Activated CD4-positive, alpha-beta T cell treated with anti-CD3 and anti-CD28 coated beads, Interleukin-2, amount 50 U/mL, for 48 hours (primary cell): ENCODE measurements around the gene TRAF4.

ENCODE experiments used
- DNase-seq, 2 experiments: peaks; one replicate each; pipeline ENCODE4 v3.0.0-alpha.2; 2020

The TRAF4 gene

GRCh38 chr17:28743243-28744103 lies at the start of gene TRAF4:
Gene TRAF4 (plus strand): TSS chr17:28744011. CDS start chr17:28744113, 102 bp downstream.
- DNase-seq = peak; percentile 87 to 88

- DNase-seq = peak in 1 of 2 experiments; percentile 20
Measured at GRCh38 chr17:28698253-28698941, 45.4 kb upstream of the TRAF4 start.

- no peak for DNase-seq
Measured at GRCh38 chr17:28700278-28700677, 43.5 kb upstream of the TRAF4 start.

GRCh38 chr17:28700830-28701492 lies 42.9 kb upstream of the TRAF4 start:
- DNase-seq = no peak

DNA sequence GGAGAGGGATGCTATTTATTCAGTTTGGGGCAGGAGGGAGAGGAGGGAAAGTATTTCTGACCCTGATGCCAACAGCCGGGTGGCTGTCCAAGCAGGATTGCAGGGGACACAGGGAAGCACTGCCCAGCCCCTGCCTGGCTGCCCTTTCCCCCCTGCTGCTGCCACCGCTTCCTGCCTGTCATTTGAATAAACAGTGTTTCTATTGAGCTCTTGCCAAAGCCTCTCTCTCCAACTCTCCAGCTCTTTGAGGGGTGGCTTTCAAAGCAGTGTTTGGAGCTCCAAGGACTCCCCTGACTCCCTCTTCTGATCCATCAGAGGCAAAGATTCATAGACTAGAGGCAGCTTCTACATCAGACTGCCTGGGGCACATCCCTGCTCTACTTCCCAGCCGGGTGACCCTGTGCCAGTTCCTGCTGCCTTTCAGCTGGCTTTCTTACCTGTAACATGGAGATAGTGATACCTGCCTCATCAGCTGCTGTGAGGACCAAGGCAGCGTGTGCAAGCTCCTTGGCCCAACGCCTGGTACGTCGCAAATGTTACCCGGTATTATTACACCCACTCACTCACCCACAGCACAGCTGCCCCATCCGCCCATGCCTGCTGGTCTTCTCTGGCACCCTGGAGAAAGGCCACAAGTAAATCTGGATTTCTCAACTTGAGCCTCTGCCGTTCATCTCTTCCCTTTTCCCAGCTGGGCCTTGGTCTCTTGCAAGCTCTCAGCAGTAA lies 41.6 kb upstream of the TRAF4 start:
- DNase-seq = no peak

- DNase-seq = no peak
Measured at GRCh38 chr17:28702752-28703150, 41.1 kb upstream of the TRAF4 start.

DNA sequence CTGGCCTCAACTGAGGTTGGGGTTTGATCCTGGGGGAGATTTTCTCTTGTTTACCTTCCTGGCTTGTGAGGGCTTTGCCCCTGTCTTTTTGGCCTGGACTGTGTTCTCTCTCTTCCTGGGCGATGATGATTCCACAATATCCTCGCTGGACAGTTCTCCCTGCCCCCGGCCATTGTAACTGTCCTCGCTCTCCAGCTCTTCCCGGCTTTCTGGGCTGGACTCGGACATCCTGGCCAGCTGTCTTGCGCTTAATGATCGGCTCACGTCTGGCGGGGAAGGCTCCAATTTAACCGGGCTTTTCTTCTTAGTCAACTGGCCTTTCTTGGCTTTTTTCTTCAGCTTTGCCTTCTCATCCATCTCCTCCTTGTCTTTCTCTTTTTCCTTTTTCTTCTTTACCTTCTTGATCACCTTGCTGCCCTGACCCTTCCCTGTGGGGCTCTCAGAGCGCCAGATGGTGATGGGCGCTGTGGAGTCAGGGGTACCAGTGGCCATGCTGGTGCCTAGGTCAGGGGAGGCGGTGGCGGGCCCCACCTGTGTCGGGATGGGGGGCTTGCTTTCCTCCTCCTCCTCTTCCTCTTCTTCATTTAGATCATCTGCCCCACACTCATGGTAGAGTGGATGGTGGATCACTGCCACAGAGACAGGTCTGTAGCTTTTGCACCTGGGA lies 40.1 kb upstream of the TRAF4 start:
- DNase-seq = no peak

GRCh38 chr17:28704219-28704858 lies 39.5 kb upstream of the TRAF4 start:
- no peak for DNase-seq

GRCh38 chr17:28705074-28705659 lies 38.6 kb upstream of the TRAF4 start:
- DNase-seq = no peak

DNA sequence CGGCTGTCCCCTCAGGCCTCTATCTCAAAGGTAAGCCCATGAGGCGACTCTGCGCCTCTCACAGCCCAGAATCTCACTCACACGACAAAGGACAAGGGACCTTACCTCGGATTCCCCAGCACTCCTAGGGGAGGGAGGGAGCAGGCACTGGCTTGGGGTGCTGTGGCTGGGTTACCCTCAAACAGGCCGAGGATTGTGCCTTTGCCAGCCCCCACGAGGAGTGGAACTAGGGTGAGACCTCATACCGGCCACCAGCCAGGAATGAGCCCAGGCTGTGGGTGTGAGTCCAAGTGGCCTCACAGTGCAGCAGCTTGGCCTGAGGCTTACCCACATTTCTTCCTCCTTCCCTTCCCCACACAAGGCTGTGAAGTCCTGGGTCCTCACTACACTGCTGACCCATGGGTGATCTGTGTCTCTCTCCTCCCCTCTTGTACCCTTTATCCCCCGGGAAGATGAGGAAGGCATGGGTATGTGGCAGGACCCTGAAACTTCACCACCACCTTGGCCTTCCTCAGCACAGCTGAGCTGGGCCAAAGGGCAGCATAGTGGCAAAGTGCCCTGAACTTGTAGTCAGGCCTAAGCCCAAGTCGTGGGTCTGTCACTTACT lies 38.0 kb upstream of the TRAF4 start:
- no peak for DNase-seq

- no peak for DNase-seq
Measured at GRCh38 chr17:28706471-28707338, 37.1 kb upstream of the TRAF4 start.

DNA sequence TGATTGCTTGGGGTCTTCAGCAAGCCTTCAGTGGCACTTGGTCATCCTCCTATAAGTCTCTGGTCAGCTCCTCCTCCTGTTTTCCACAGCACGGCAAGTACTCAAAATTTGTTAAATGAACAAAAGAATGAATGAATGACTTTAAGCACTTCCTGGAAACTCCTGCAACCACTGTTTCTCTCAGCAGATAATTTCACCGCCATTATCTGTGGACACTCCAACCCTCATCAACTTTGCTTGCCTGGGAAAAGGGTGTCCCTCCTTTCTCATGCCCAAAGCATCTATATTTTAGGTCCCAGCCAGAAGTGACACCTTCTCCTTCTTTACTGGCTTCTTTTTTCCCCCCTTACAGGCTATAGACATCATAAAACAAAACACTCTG lies 36.5 kb upstream of the TRAF4 start:
- no peak for DNase-seq

- DNase-seq = peak; percentile 93 to 95
Measured at GRCh38 chr17:28710861-28711722, 32.7 kb upstream of the TRAF4 start.

DNA sequence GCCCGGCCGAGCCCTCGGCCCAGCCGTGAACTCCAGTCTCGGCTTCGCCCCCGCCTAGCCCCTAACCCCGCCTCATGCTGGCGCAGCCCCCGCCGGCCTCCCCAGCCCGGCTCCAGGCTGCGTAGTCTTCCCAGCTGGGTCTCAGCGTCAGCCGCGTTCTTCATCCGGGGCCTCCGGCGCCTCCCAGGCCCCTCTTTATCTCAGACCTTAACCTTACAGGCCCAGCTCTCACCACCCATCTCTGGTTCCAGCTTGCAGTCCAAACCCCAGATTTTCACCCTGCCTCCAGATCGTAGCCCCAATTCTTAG lies 32.1 kb upstream of the TRAF4 start, which contains the start of gene PROCA1:
TSS of gene PROCA1 (minus strand) at position 166 of the 309 bp plus-strand sequence. CDS start 228 bp downstream, outside the sequence.
- DNase-seq = no peak

DNA sequence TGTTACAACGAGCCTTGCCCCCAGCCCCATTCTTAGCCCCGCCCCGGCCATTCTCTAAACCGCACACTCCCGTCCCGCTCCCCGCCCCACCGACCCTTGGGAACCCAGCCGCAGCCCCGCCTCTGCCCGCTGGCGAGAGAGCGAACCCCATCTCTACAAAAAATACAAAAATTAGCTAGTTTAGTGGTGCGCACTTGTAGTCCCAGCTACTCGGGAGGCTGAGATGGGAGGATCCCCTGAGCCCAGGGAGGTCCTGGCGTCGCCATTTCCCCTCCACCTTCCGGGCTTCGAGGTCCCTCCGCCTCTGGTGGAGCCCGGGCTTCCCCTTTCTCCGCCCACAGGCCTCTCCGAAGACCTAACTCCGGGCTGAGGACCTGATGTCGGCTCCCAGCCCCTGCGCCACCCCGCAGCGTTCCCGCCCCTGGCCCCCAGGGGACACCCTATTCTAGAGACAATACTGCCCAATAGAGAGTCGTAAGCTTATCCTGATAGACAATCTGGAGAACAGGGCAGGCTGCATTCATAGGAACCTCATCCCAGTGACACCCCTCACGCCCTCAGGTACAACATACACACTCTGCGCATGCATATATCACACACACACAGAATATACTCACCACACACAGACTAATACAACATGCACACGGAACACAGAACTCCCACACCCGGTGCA lies 31.6 kb upstream of the TRAF4 start:
- DNase-seq = peak; percentile 75 to 79

GRCh38 chr17:28712705-28713415 lies 31.0 kb upstream of the TRAF4 start:
- no peak for DNase-seq

GRCh38 chr17:28714281-28714680 lies 29.5 kb upstream of the TRAF4 start:
- no peak for DNase-seq

DNA sequence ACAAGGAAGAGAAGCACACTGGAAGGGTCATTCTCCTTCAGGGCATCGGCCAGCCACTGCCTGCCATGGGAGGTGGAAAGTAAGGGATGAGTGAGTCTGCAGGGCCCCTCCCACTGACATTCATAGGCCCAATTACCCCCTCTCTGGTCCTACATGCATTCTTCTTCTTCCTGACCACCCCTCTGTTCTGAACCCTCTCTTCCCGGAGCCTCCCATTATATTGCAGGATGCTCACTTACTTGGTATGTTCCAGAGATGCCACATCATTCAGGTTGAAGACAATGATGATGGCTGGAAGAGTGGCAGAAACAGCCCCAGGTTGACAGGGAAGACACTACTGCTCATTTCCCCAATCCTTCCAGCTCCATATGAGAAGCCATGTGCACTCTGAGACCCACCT lies 28.6 kb upstream of the TRAF4 start:
- DNase-seq = no peak
